ENCODE results near the gene VOPP1. TPM values are rescaled to one million over a fixed set of nuclear protein-coding genes. Genes with fewer than 3 reads are reported as not detected.

Gene VOPP1
- total and polyA plus RNA-seq, 12 donors = 10.2 to 60.7 (median 35.5) TPM

GRCh38 chr7:55438085-55438756 is 134.1 kb downstream of the VOPP1 start:
- no peak overlapping the region for H3K27ac ChIP-seq
- intact Hi-C loops (cut with DNase I) = loop anchor here in 1 of 2 donors (10.0 kb wide), 1 partner anchor 157 kb away; no protein-coding TSS in a partner anchor
- no peaks in the 10 kb centered on the region for H3K27me3 ChIP-seq
- no peak for TF ChIP-seq POLR2A (IDR thresholded peaks at IDR 0.05)
- no peak for TF ChIP-seq CTCF (IDR thresholded peaks at IDR 0.05)
- H3K4me3 ChIP-seq = no peak overlapping the region
- H3K4me1 ChIP-seq (replicated peaks in 1 of 2) = no peaks in the 10 kb centered on the region
- H3K9me3 ChIP-seq (replicated peaks in 1 of 3) = no peaks in the 10 kb centered on the region
- no peak for DNase-seq
- 87 to 94% (median 91%) methylated on average over 13 of the region's 13 CpGs for WGBS, 4 donors
- no peaks in the 10 kb centered on the region for H3K36me3 ChIP-seq (replicated peaks in 1 of 2)

- TF ChIP-seq POLR2A (IDR thresholded peaks at IDR 0.05) = no peak
- no peak for TF ChIP-seq CTCF (IDR thresholded peaks at IDR 0.05)
- intact Hi-C loops (cut with DNase I) = loop anchor here in 1 of 2 donors (10.0 kb wide), 1 partner anchor 157 kb away; no protein-coding TSS in a partner anchor
Measured at GRCh38 chr7:55437375-55437774, 134.9 kb downstream of the VOPP1 start.

GRCh38 chr7:55436457-55436856 is 135.8 kb downstream of the VOPP1 start:
- Histone ChIP-seq H3K4me1 (replicated peaks in 1 of 2) (no peaks in the 10 kb centered on the region), H3K27ac (no peak overlapping the region), H3K36me3 (replicated peaks in 1 of 2) (peaks cover 0 to under 1% of the 10 kb centered on the region in 2 donors), H3K27me3 (no peaks in the 10 kb centered on the region), H3K4me3 (no peak overlapping the region), H3K9me3 (replicated peaks in 1 of 3) (no peaks in the 10 kb centered on the region)
- intact Hi-C loops (cut with DNase I) = loop anchor here in 1 of 2 donors (10.0 kb wide), 1 partner anchor 158 kb away; no protein-coding TSS in a partner anchor
- TF ChIP-seq CTCF (IDR thresholded peaks at IDR 0.05) (no peak), POLR2A (IDR thresholded peaks at IDR 0.05) (no peak)
- WGBS, 4 donors = 75 to 91% (median 79%) methylated on average over 9 to 10 of the region's 10 CpGs
- no peak for DNase-seq

More at GRCh38 chr7:55437375-55437774, 134.9 kb downstream of the VOPP1 start:
- H3K9me3 ChIP-seq (replicated peaks in 1 of 3) = no peaks in the 10 kb centered on the region
- H3K27me3 ChIP-seq = no peaks in the 10 kb centered on the region
- WGBS, 4 donors = 95 to 100% (median 98%) methylated on average over 1 of the region's 1 CpG
- no peak overlapping the region for H3K4me3 ChIP-seq
- no peak for DNase-seq
- H3K4me1 ChIP-seq (replicated peaks in 1 of 2) = no peaks in the 10 kb centered on the region
- H3K27ac ChIP-seq = no peak overlapping the region
- H3K36me3 ChIP-seq (replicated peaks in 1 of 2) = no peaks in the 10 kb centered on the region

GRCh38 chr7:55435466-55435865 is 136.8 kb downstream of the VOPP1 start:
- Histone ChIP-seq H3K4me1 (replicated peaks in 1 of 2) (no peaks in the 10 kb centered on the region), H3K36me3 (replicated peaks in 1 of 2) (peaks cover 0 to 4% of the 10 kb centered on the region in 2 donors), H3K9me3 (replicated peaks in 1 of 3) (no peaks in the 10 kb centered on the region), H3K27me3 (no peaks in the 10 kb centered on the region), H3K27ac (no peak overlapping the region), H3K4me3 (no peak overlapping the region)
- 72 to 76% (median 73%) methylated on average over 7 to 10 of the region's 10 CpGs; no CpG with 5 or more reads in 1 of the 4 donors for WGBS, 4 donors
- TF ChIP-seq POLR2A (IDR thresholded peaks at IDR 0.05) = no peak
- TF ChIP-seq CTCF (IDR thresholded peaks at IDR 0.05) = no peak
- intact Hi-C loops (cut with DNase I) = loop anchor here in 1 of 2 donors (10.0 kb wide), 1 partner anchor 159 kb away; no protein-coding TSS in a partner anchor
- no peak for DNase-seq
